ENCODE measurements around the gene CCDC110.

Gene CCDC110

DNA sequence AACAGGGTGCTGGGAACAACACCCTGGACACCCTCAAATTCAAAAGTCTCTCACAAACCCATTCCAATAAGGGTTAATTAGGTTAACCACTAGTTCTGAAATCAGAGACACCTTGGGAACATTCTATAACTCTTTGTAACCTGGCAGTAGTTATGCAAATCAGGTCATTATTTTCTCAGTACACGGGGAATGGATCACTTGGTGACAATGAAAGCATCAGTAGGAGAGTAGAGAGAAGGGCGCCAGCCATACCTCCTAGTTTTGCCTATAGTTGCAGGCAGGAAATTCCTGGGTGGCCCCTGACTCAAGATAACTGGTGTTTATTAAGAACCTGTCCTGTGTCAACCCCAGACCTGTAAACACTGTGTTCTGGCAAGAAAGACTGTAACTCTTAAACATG lies 2.5 kb downstream of the CCDC110 start:
- TF ChIP-seq, protein P1, sequence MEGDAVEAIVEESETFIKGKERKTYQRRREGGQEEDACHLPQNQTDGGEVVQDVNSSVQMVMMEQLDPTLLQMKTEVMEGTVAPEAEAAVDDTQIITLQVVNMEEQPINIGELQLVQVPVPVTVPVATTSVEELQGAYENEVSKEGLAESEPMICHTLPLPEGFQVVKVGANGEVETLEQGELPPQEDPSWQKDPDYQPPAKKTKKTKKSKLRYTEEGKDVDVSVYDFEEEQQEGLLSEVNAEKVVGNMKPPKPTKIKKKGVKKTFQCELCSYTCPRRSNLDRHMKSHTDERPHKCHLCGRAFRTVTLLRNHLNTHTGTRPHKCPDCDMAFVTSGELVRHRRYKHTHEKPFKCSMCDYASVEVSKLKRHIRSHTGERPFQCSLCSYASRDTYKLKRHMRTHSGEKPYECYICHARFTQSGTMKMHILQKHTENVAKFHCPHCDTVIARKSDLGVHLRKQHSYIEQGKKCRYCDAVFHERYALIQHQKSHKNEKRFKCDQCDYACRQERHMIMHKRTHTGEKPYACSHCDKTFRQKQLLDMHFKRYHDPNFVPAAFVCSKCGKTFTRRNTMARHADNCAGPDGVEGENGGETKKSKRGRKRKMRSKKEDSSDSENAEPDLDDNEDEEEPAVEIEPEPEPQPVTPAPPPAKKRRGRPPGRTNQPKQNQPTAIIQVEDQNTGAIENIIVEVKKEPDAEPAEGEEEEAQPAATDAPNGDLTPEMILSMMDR (conservative IDR thresholded peaks at IDR 0.05; ENCODE audit: low read depth): no peak
- DNase-seq (ENCODE audit: low spot score): no peak
- ChIA-PET CTCF (no interaction called here), POLR2A (ENCODE audit: low non-redundant PET) (no interaction called here)
- H3K27ac ChIP-seq: no peak overlapping the region

- ChIA-PET POLR2A (ENCODE audit: low non-redundant PET) (no interaction called here), CTCF (no interaction called here)
- no peak for DNase-seq (ENCODE audit: low spot score)
- H3K27ac ChIP-seq: no peak overlapping the region
- TF ChIP-seq, protein P1 (conservative IDR thresholded peaks at IDR 0.05; ENCODE audit: low read depth): no peak
Measured at GRCh38 chr4:185467991-185468390, 3.5 kb downstream of the CCDC110 start.

GRCh38 chr4:185467101-185467500 lies 4.4 kb downstream of the CCDC110 start:
- TF ChIP-seq, protein P1 (conservative IDR thresholded peaks at IDR 0.05; ENCODE audit: low read depth): no peak
- DNase-seq (ENCODE audit: low spot score): no peak
- H3K27ac ChIP-seq: no peak overlapping the region
- POLR2A ChIA-PET (ENCODE audit: low non-redundant PET): no interaction called here
- CTCF ChIA-PET: no interaction called here

DNA sequence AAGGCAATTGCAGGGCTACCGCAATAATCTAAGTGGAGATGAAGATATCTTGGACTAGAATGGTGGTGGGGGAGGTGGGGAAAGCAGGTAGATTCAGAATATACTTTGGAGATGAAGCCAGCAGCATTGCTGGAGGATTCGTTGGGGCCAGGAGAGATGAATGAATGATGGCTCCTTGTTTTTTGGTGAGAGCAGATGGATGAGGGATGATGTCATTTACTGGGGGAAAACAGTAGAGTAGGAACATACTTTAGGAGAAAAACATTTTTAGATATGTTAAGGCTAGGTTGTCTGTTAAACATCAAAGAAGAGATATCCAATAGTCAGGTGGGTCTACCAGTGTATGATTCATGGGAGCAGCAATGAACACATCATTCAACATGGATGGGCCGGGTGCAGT lies 5.8 kb downstream of the CCDC110 start:
- TF ChIP-seq, protein P1 (conservative IDR thresholded peaks at IDR 0.05; ENCODE audit: low read depth): no peak
- ChIA-PET CTCF (no interaction called here), POLR2A (ENCODE audit: low non-redundant PET) (no interaction called here)
- no peak for DNase-seq (ENCODE audit: low spot score)
- H3K27ac ChIP-seq: no peak overlapping the region

DNA sequence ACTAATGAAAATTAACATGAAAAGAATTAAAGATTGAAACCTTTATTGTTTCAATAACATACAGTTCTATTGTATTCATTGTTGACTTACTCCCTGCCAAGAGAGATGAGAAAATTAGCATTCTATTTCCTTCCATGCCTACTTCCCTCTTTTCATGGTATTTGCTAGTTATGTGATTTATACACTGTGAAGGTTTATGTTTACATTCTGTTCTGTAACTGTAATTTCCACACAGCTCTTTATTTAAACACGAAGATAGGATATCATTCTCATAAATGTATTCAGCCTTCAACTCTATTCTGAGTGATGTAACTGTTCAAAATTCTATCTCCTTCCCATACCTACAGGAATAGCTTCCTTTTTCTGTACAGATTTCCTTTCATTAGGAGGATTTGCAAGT lies 6.6 kb downstream of the CCDC110 start:
- TF ChIP-seq, protein P1 (conservative IDR thresholded peaks at IDR 0.05; ENCODE audit: low read depth): no peak
- ChIA-PET POLR2A (ENCODE audit: low non-redundant PET) (no interaction called here), CTCF (interaction anchor here (0.5 kb wide), 1 partner anchor 80 kb away, joined by 4 read pairs; no protein-coding TSS in a partner anchor)
- no peak overlapping the region for H3K27ac ChIP-seq
- no peak for DNase-seq (ENCODE audit: low spot score)

GRCh38 chr4:185464183-185464582 lies 7.3 kb downstream of the CCDC110 start:
- ChIA-PET POLR2A (ENCODE audit: low non-redundant PET) (no interaction called here), CTCF (interaction anchor here (0.5 kb wide), 1 partner anchor 81 kb away, joined by 4 read pairs; no protein-coding TSS in a partner anchor)
- TF ChIP-seq, protein P1 (conservative IDR thresholded peaks at IDR 0.05; ENCODE audit: low read depth): no peak
- H3K27ac ChIP-seq: no peak overlapping the region
- no peak for DNase-seq (ENCODE audit: low spot score)

DNA sequence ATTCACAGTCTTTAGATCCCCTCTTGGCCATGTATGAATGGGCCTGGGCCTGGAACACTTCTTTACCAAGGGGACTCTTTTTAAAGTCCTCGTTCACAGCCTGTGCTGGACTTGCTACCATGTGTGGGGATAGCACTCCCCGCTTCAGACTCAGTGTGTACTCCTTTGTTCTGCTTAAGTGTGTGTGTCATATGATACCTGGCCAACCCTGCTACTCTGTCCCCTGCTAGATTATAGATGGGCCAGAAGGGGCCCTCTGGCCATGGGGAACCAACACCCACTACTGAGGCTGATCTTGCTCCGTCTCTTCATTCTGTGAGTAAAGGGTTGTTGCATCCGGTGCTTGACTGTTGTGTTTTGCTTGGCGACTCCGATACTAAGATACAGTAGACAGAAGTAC lies 8.0 kb downstream of the CCDC110 start:
- TF ChIP-seq, protein P1 (conservative IDR thresholded peaks at IDR 0.05; ENCODE audit: low read depth): no peak
- ChIA-PET POLR2A (ENCODE audit: low non-redundant PET) (no interaction called here), CTCF (no interaction called here)
- DNase-seq (ENCODE audit: low spot score): no peak
- no peak overlapping the region for H3K27ac ChIP-seq
